Measurements from ENCODE around the gene RNF19B.

The RNF19B gene

DNA sequence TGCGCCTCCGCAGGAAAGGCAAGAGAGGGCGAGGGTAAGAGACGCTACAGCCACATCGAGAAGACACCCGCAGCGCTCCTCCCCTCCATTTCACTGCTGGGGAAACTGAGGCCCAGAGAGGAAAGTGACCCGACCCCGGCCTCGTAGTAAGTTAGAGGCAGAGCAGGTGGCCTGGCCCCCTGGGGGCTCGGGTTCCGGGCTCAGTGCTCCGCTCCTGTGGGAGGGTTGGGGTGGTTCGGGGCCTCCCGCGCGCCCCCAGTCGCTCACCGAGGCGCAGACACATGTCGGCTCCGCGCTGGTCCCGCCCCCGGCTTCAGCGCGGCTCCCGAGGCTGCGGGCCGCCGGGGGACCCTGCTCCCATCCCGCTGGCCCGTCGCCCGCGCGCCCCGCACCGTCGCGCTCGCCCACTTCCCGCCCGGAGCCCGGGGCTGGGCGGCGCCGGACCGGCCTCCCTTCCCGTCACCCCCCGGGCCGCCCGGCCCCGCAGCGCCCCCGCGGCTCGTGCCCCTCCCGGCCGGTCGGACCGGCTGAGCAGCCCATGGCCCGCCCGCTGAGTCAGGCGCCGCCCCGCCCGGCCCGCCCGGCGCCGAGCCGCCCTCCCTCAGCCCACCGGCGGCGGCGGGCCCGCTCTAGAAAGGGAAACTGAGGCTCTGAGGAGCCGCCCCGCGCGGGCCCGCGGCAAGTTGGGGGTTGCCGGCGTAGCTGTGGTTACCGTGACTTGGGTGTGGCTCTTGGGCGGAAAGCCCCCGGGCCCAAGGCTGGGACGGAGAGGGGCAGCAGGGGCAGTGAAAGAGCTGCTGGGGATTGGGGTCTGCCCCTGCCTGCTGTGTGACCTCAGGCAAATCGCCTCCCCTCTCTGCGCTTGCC lies 63.4 kb downstream of the RNF19B start, which contains the start of gene TMEM54:
TMEM54 (minus strand) TSS at position 434 of the 867 bp plus-strand sequence; CDS start at position 283, 151 bp downstream.
- no peak for DNase-seq

- no peak for DNase-seq
These were observed 64.1 kb downstream of the RNF19B start for GRCh38 chr1:32900371-32900955.

GRCh38 chr1:32899586-32900296 lies 64.9 kb downstream of the RNF19B start:
- DNase-seq = no peak

- DNase-seq = no peak
These were observed 65.7 kb downstream of the RNF19B start for GRCh38 chr1:32898958-32899357.

DNA sequence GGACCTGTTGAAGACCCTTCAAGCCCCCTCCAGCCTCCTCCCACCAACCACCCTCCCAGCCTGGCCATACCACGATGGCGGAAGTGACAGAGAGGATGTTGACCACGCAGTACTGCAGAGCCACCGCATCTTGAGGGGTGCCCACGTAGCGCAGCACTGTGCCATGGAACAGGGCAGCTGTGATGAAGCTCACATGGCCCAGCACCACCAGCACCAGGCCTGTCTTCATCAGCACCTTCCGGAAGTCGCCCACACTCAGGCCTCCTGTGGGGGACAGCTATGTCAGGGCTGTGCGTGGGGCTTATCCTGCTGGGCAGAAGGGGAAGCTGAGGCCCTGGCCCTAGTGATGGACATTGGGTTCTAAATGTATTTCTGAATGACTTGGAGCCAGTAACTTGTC lies 66.6 kb downstream of the RNF19B start:
- no peak for DNase-seq

DNA sequence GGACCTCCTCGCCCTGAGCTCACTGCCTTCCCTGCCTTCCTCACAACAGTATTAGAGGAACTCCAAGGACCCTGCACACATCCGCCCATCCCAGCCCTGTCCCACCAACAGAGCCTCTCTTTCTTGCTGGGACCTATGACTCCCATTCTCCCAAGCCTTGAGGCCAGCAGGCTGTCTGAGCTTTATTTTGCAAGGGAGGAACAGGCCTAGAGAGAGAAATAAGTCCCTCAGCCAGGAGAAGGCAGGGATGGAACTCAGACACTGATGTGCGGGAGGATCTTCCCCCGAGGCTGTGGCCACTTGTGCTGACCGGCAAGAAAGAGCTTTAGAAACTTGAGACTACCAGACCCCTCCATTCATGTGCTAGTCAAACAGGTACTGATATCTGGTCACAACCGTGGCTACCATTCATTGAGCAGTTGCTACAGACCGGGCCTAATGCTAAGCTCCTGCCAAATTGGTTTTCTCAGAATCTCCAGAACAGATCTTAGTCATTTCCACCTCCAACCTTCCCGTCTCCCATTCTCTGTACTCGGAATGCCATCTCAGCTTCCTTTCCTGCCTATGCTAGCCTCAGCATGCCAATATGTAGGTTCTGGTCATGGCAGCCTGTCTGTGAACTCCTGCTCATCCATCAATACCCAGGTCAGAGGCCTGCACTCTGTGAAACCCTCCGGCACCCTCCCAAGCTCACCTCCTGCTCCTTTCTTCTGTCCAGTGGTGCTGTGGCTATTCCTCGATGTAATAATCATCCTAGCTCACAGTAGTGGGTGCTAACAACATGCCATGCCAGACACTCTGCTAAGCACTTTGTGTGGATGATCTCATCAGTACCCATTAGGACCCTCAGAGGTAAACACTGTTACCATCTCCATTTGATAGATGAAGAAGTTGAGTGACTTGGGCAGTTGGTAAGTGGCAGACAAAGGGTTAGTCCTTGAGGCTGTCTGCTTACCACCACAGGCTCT lies 67.2 kb downstream of the RNF19B start:
- no peak for DNase-seq

GRCh38 chr1:32896451-32896850 lies 68.2 kb downstream of the RNF19B start:
- DNase-seq = no peak

DNA sequence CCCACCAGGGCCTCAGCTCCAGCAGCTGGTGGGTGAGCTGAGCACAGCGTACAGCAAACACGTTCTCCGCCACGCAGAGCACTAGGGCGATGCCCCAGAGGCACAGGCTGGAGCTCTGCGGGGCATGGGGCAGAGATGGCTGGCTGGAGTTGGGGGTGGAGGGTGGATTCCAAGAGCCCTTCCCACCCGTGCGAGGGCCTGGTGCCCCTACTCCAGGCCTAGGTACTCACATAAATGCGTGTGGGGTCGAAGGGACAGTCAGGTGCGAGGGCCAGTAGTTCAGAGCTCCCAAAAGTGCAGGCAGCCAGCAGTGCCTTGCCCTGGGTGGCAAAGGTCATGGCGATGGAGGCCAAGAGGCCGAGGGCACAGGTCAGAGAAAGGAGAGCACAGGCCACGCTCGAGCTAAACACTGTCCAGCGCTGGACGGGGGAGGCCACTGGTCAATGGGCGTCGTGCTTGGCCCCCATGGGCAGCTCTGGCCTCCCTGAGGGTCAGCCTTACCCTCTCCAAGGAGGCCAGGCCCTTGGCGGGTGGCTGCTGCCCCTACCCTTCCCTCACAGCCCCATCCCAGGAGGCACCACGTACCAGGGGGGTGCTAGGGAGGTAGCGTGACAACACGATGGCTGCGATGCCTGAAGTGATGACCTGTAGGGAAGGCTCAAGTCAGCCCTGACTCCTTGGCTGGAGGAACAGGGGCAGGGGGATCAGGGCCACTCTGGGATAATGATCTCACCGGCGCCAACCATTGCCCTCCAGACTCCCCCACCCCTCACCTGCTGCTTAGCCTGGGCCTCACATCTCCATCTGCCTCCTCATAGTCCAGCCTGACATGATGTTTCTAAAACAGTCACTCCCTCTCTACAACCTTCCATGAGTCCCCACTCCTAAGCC lies 69.0 kb downstream of the RNF19B start:
- no peak for DNase-seq

GRCh38 chr1:32894681-32895080 lies 69.9 kb downstream of the RNF19B start:
- no peak for DNase-seq

DNA sequence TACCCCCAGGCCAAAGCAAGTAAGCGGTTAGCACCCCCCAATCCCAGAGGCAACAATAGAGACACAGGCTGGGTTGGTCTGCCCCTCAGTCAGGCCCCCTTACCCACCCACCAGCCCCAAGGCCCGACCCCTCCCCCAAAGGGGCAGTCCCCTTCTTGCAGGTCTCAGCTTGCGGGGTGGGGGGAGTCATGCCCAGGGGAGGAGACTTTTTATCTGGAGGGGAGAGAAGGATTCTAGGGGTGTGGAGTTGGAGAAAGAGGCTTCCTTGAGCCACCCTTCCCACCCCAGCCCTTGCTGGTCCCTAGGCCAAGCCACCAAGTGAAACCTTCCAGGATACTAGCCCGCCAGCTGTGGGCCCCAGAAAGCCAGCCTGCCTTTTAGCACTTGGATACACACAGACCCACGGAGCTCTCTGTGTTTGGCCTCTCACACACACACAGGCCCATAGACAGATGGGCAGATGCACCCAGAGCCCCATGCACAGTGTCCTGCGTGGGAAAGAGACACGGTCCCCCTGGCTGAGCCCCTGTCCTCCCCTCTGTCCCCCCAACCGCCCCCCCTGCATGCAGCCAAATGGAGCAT lies 70.5 kb downstream of the RNF19B start:
- DNase-seq = no peak

DNA sequence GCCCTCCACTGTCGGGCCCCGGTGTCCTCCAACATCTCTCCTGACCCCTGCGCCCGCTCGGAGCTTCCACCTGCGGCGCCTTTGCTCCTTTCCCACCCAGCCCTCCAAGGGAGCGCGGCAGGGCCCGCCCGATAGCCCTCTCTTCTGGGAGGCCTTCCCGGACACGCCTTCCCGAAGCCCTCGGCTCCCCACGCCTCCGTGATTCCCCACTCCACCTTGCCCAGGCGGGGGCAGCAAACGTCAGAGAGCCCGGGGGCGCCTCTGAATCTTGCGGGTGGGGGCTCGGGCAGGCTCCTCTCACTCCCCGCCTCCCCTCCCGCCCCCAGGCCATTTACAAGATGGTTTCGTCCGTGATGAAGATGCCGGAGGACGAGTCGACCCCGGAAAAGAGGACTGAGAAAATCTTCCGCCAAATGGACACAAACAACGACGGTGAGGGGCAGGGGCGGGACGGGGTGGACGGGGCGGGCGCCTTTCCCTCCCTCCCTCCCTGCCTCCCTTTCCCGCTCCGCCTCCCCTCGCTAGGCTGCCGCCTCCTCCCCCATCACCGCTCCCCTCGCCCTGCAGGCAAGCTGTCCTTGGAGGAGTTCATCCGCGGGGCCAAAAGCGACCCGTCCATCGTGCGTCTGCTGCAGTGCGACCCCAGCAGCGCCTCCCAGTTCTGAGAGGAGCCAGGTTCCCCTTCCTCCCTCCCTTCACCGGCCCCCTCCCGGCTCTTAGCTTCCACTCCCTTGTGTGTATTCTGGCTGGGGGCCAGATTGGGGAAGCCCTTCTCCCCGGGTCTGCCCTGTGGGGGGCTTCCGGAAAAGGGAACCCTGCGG lies 71.2 kb downstream of the RNF19B start:
- DNase-seq = no peak

- DNase-seq = peak; percentile 25
These were observed 72.0 kb downstream of the RNF19B start for GRCh38 chr1:32892368-32893197.

- DNase-seq = no peak
These were observed 73.0 kb downstream of the RNF19B start for GRCh38 chr1:32891630-32892029.

GRCh38 chr1:32891241-32891570 lies 73.4 kb downstream of the RNF19B start:
- DNase-seq = no peak

- no peak for DNase-seq
These were observed 73.9 kb downstream of the RNF19B start for GRCh38 chr1:32890516-32891240.

DNA sequence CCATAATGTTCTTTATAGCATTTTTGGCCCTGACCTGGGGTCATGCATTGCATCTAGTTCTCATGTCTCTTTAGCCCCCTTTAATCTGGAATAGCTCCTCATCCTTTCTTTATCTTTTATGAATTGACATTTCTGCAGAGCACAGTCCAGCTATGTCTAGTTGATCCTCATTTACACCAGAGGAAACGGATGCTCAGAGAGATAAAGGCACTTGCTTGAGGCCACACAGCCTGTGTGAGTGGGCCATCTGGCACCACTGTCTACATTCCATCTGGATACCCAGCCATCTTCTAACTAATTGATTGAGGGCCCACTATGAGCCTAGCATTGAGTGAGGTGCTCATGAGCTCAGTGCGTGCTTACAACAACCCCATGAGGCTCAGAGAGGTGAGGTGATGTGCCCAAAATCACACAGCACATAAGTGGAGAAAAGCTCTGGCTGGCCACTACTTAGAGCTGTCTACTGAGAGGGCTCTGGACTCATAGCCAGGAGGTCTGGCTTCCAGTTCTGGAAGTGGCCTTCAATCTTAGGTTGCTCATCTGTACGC lies 74.8 kb downstream of the RNF19B start:
- DNase-seq = no peak

- DNase-seq = no peak
These were observed 75.8 kb downstream of the RNF19B start for GRCh38 chr1:32888677-32889420.

DNA sequence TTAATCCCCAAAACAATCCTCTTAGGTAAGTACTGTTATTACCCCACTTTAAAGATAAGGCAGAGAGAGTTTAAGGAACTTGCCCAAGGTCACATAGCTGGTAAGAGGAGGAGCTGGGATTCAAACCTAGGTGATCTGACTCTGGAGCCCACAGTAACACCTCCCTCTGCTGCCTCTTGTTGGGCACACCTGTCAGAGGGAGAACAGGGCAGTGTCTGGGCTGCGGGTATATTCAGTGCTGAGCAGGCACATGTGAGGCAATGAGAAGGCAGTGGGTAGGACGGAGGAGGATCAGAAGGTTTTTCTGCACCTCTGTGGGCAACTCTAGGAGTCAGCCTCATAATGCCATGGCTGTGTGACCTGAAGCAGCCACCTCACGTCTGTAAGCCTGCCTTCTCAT lies 76.5 kb downstream of the RNF19B start:
- DNase-seq = no peak
